Sigmoid colon (tissue), 4 donors: ENCODE data around the gene KDM7A.

Experiments
- POLR2A ChIP-seq, 2 donors: fragments of 450-650 bp; IDR thresholded peaks; one replicate each; pipeline ENCODE4 v1.6.1; 2016; ENCODE audit warnings: antibody characterized with exemption in 2 of 2, mild to moderate bottlenecking in 2 of 2, moderate library complexity in 2 of 2
- POLR2AphosphoS5 ChIP-seq, 4 donors: sonication (generic); formaldehyde crosslinking; IDR thresholded peaks; one replicate each; pipeline ENCODE4 v1.6.1; 2017; ENCODE audit warnings: antibody characterized with exemption in 4 of 4
- TF ChIP-seq, protein P1 (sequence below), 4 experiments: fragments of 450-650 bp in 3 of 4; fragments of 200-600 bp in 1 of 4; IDR thresholded peaks; one replicate each; pipeline ENCODE4 v1.5.1; 2016 to 2019; ENCODE audit warnings: antibody characterized with exemption in 4 of 4, mild to moderate bottlenecking in 3 of 4, moderate library complexity in 2 of 4

DNA sequence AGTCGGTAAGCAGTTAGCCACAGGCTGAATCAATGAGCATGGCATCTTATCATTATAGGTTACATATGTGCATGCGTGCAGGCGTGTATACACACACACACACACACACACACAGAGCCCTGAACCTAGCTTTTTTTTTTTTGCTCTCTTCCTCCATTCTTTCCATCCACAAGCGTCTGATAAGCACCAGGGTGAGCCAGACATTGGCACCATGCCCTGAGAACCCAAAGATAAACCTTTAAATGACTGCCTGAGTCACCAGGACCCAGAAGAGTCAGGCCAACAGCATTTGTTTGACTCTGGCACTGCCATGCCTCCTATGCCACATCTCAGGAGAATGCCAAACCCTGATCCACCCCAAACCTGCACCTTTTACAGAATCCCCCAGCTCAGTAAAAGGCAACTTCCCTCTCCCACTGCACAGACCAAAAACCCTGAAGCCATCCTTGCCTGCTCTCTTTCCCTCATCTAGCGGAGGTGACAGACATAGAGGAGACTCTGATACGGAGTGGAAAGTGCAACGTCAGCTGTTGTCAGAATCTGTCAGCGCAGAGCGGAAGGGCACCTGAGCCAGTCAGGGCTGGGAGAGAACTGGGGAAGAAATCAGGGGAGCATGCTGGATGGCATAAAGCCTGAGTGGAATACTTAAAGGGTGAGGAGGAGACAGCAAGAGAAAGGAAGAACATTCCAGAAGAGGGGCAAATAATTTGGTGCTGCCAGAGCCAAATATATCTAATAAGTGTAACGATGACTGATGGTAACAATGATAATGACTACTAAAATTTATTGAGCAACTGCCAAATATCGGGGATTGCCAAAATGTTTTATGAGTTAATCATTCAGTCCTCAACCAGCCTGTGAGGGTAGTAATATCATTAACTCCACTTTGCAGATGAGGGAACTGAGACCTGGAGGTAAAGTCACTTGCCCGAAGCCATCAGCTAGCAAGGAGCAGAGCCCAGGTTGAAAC is 117.2 kb downstream of the KDM7A start:
- no peak for TF ChIP-seq POLR2AphosphoS5 (IDR thresholded peaks at IDR 0.05)
- TF ChIP-seq, protein P1, sequence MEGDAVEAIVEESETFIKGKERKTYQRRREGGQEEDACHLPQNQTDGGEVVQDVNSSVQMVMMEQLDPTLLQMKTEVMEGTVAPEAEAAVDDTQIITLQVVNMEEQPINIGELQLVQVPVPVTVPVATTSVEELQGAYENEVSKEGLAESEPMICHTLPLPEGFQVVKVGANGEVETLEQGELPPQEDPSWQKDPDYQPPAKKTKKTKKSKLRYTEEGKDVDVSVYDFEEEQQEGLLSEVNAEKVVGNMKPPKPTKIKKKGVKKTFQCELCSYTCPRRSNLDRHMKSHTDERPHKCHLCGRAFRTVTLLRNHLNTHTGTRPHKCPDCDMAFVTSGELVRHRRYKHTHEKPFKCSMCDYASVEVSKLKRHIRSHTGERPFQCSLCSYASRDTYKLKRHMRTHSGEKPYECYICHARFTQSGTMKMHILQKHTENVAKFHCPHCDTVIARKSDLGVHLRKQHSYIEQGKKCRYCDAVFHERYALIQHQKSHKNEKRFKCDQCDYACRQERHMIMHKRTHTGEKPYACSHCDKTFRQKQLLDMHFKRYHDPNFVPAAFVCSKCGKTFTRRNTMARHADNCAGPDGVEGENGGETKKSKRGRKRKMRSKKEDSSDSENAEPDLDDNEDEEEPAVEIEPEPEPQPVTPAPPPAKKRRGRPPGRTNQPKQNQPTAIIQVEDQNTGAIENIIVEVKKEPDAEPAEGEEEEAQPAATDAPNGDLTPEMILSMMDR (IDR thresholded peaks at IDR 0.05) = no peak
- TF ChIP-seq POLR2A (IDR thresholded peaks at IDR 0.05) = no peak
